Body of pancreas (tissue), 4 donors: ENCODE measurements around the gene NUP153. TPM values are rescaled to one million over a fixed set of nuclear protein-coding genes. Genes with fewer than 3 reads are reported as not detected.
"Not testable (repeated sequence)": the region's sequence is repeated elsewhere in the genome, so short reads cannot be mapped to it uniquely, and the experiment has no call there.

Experiments used
- ATAC-seq: fragments of 150-250 bp; one replicate; pipeline ENCODE4 v1.9.1; 2016
- DNase-seq, 4 donors: peaks; one replicate each; pipeline ENCODE4 v3.0.0-alpha.2; 2019
- H3K27ac ChIP-seq, 4 donors: fragments of 200-600 bp; sonication (generic); 1 replicate in 3 of 4; 2 replicates in 1 of 4; pipeline versions ENCODE4 v1.5.1 to v1.6.1; 2016 to 2019; ENCODE audit warnings: mild to moderate bottlenecking in 1 of 4, mixed read lengths in 1 of 4, moderate library complexity in 1 of 4
- H3K27me3 ChIP-seq, 2 donors: fragments of 200-600 bp; sonication (generic); one replicate each; pipeline ENCODE4 v1.6.0; 2016; ENCODE audit warnings: mild to moderate bottlenecking in 1 of 2
- H3K36me3 ChIP-seq, 2 donors: fragments of 200-600 bp; sonication (generic); replicated peaks in 1 of 2; 2 replicates each; pipeline ENCODE4 v1.5.1; 2016; ENCODE audit warnings: low read depth in 2 of 2; ENCODE audit not compliant: insufficient read depth in 1 of 2
- H3K4me1 ChIP-seq: fragments of 200-600 bp; sonication (generic); one replicate; pipeline ENCODE4 v1.6.0; 2016
- H3K4me3 ChIP-seq, 2 donors: fragments of 200-600 bp; sonication (generic); 1 replicate in 1 of 2; 2 replicates in 1 of 2; pipeline ENCODE4 v1.5.1; 2016 to 2019
- H3K9me3 ChIP-seq, 3 donors: fragments of 200-600 bp; sonication (generic); 1 replicate in 2 of 3; 2 replicates in 1 of 3; pipeline ENCODE4 v1.5.1; 2016
- CTCF ChIP-seq, 7 experiments: fragments of 450-650 bp in 4 of 7; fragments of 200-600 bp in 3 of 7; sonication (generic) in 3 of 7; IDR thresholded peaks; one replicate each; pipeline ENCODE4 v1.5.1; 2016 to 2019; ENCODE audit warnings: antibody characterized with exemption in 7 of 7
- POLR2A ChIP-seq, 3 donors: fragments of 450-650 bp; IDR thresholded peaks; one replicate each; pipeline ENCODE4 v1.6.1; 2016; ENCODE audit warnings: antibody characterized with exemption in 3 of 3, mild to moderate bottlenecking in 2 of 3
- WGBS, 2 donors: methylation state at CpG; one replicate each; pipeline ENCODE4 v1.1.5; 2017; 5-methylcytosine and 5-hydroxymethylcytosine counted together
- intact Hi-C: fragments of 100-400 bp; cut with DNase I; formaldehyde crosslinking; loops from one replicate; pipeline ENCODE4 v1.15.1; 2023
- total RNA-seq, 2 donors: library from RNA; depleted of rRNA; stranded (reverse); fragments of >200 nt; gene quantifications; one replicate each; pipeline ENCODE4 v1.1.0, GENCODE V29; 2016

Gene NUP153
- total RNA-seq, 2 donors from 2014 or later = 15.8 to 20.8 TPM

GRCh38 chr6:17714177-17714576 is 7.5 kb upstream of the NUP153 start:
- Histone ChIP-seq H3K27me3 (no peaks in the 10 kb centered on the region), H3K27ac (no peak overlapping the region), H3K4me1 (no peaks in the 10 kb centered on the region), H3K4me3 (no peak overlapping the region), H3K36me3 (no peaks in the 10 kb centered on the region), H3K9me3 (no peaks in the 10 kb centered on the region)
- ATAC-seq = no peak
- intact Hi-C loops = no loop called here
- DNase-seq = no peak
- TF ChIP-seq CTCF (IDR thresholded peaks at IDR 0.05) = no peak
- no peak for TF ChIP-seq POLR2A (IDR thresholded peaks at IDR 0.05)

- H3K36me3 ChIP-seq = no peaks in the 10 kb centered on the region
- ATAC-seq (no peak), DNase-seq (no peak)
- no peak overlapping the region for H3K4me3 ChIP-seq
- no peaks in the 10 kb centered on the region for H3K27me3 ChIP-seq
- intact Hi-C loops = no loop called here
- no peak overlapping the region for H3K27ac ChIP-seq
- TF ChIP-seq POLR2A (IDR thresholded peaks at IDR 0.05) = no peak
- TF ChIP-seq CTCF (IDR thresholded peaks at IDR 0.05) = no peak
- no peaks in the 10 kb centered on the region for H3K4me1 ChIP-seq
- WGBS, 2 donors = 13 to 29% methylated on average over 1 of the region's 1 CpG
- no peaks in the 10 kb centered on the region for H3K9me3 ChIP-seq
Measured at GRCh38 chr6:17712576-17712975, 5.9 kb upstream of the NUP153 start.

GRCh38 chr6:17710331-17710730 is 3.6 kb upstream of the NUP153 start:
- no peaks in the 10 kb centered on the region for H3K27me3 ChIP-seq
- TF ChIP-seq CTCF (IDR thresholded peaks at IDR 0.05) (no peak), POLR2A (IDR thresholded peaks at IDR 0.05) (no peak)
- H3K4me3 ChIP-seq = no peak overlapping the region
- no peaks in the 10 kb centered on the region for H3K36me3 ChIP-seq
- 46 to 50% methylated on average over 3 of the region's 3 CpGs for WGBS, 2 donors
- DNase-seq (no peak), ATAC-seq (no peak)
- intact Hi-C loops = no loop called here
- H3K9me3 ChIP-seq = no peaks in the 10 kb centered on the region
- H3K27ac ChIP-seq = no peak overlapping the region
- peaks cover 4% of the 10 kb centered on the region for H3K4me1 ChIP-seq

- ATAC-seq = no peak
- Histone ChIP-seq H3K4me1 (peaks cover 12% of the 10 kb centered on the region), H3K27me3 (no peaks in the 10 kb centered on the region), H3K36me3 (no peaks in the 10 kb centered on the region), H3K4me3 (no peak overlapping the region), H3K27ac (no peak overlapping the region), H3K9me3 (no peaks in the 10 kb centered on the region)
- no peak for TF ChIP-seq POLR2A (IDR thresholded peaks at IDR 0.05)
- no peak for TF ChIP-seq CTCF (IDR thresholded peaks at IDR 0.05)
- WGBS, 2 donors = 86 to 87% methylated on average over 2 of the region's 2 CpGs
- intact Hi-C loops = no loop called here
- no peak for DNase-seq
Measured at GRCh38 chr6:17709476-17709875, 2.8 kb upstream of the NUP153 start.

GRCh38 chr6:17708035-17708434 is 1.3 kb upstream of the NUP153 start:
- H3K27me3 ChIP-seq, intact Hi-C loops, H3K9me3 ChIP-seq, DNase-seq, H3K27ac ChIP-seq, ATAC-seq, H3K36me3 ChIP-seq, H3K4me3 ChIP-seq: not testable (repeated sequence)
- WGBS, 2 donors = 78 to 80% methylated on average over 12 of the region's 12 CpGs
- H3K4me1 ChIP-seq = peaks cover 26% of the 10 kb centered on the region
